SU-DHL-6 (cell line): ENCODE data around the gene ARSB.

ENCODE experiments used
- EZH2phosphoT487 ChIP-seq: fragments of 200-600 bp; sonication (generic), shearing (Covaris generic); conservative IDR thresholded peaks from 2 replicates; pipeline ENCODE4 v1.6.1; 2018; ENCODE audit warnings: mild to moderate bottlenecking, antibody characterized with exemption, low read length, moderate library complexity, mixed read lengths
- TF ChIP-seq, protein P1 (sequence below): fragments of 200-600 bp; sonication (generic); IDR thresholded peaks from one replicate; pipeline ENCODE4 v1.5.1; 2017; ENCODE audit warnings: antibody characterized with exemption, mild to moderate bottlenecking, low read length, moderate library complexity; ENCODE audit not compliant: insufficient read depth, poor library complexity, severe bottlenecking

- TF ChIP-seq, protein P1, sequence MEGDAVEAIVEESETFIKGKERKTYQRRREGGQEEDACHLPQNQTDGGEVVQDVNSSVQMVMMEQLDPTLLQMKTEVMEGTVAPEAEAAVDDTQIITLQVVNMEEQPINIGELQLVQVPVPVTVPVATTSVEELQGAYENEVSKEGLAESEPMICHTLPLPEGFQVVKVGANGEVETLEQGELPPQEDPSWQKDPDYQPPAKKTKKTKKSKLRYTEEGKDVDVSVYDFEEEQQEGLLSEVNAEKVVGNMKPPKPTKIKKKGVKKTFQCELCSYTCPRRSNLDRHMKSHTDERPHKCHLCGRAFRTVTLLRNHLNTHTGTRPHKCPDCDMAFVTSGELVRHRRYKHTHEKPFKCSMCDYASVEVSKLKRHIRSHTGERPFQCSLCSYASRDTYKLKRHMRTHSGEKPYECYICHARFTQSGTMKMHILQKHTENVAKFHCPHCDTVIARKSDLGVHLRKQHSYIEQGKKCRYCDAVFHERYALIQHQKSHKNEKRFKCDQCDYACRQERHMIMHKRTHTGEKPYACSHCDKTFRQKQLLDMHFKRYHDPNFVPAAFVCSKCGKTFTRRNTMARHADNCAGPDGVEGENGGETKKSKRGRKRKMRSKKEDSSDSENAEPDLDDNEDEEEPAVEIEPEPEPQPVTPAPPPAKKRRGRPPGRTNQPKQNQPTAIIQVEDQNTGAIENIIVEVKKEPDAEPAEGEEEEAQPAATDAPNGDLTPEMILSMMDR, result no peak
- no peak for TF ChIP-seq EZH2phosphoT487
Observed at GRCh38 chr5:78747055-78747454, 238.1 kb downstream of the ARSB start.
